Activated T-helper 1 cell treated with anti-CD3 and anti-CD28 coated beads, Interleukin-2, amount 50 U/mL, for 16 hours (primary cell): ENCODE results near the gene WASHC3.

Experiments used
- DNase-seq, 2 donors: peaks; one replicate each; pipeline ENCODE4 v3.0.0-alpha.2; 2020; ENCODE audit warnings: low read depth in 1 of 2, low spot score in 1 of 2

Gene WASHC3

GRCh38 chr12:101981868-101982267 lies 79.9 kb downstream of the WASHC3 start:
- no peak for DNase-seq

GRCh38 chr12:101968770-101969169 lies 93.0 kb downstream of the WASHC3 start:
- DNase-seq, result no peak

GRCh38 chr12:101967506-101967905 lies 94.3 kb downstream of the WASHC3 start:
- DNase-seq, result no peak

- DNase-seq, result no peak
These were observed 95.3 kb downstream of the WASHC3 start for GRCh38 chr12:101966496-101966895.

- DNase-seq, result no peak
These were observed 98.1 kb downstream of the WASHC3 start for GRCh38 chr12:101963697-101964096.
